HG03103 (cell line): ENCODE measurements around the gene PDE9A.

ENCODE experiments used
- ATAC-seq: cut with Tn5 transposase; IDR thresholded peaks from one replicate; pipeline ENCODE4 v1.9.1; 2021; ENCODE audit warnings: low read depth; ENCODE audit not compliant: unreplicated experiment

PDE9A gene

GRCh38 chr21:42641311-42642218 is 11.9 kb upstream of the PDE9A start:
- ATAC-seq: no peak

- ATAC-seq: no peak
Measured at GRCh38 chr21:42642219-42642745, 11.1 kb upstream of the PDE9A start.

DNA sequence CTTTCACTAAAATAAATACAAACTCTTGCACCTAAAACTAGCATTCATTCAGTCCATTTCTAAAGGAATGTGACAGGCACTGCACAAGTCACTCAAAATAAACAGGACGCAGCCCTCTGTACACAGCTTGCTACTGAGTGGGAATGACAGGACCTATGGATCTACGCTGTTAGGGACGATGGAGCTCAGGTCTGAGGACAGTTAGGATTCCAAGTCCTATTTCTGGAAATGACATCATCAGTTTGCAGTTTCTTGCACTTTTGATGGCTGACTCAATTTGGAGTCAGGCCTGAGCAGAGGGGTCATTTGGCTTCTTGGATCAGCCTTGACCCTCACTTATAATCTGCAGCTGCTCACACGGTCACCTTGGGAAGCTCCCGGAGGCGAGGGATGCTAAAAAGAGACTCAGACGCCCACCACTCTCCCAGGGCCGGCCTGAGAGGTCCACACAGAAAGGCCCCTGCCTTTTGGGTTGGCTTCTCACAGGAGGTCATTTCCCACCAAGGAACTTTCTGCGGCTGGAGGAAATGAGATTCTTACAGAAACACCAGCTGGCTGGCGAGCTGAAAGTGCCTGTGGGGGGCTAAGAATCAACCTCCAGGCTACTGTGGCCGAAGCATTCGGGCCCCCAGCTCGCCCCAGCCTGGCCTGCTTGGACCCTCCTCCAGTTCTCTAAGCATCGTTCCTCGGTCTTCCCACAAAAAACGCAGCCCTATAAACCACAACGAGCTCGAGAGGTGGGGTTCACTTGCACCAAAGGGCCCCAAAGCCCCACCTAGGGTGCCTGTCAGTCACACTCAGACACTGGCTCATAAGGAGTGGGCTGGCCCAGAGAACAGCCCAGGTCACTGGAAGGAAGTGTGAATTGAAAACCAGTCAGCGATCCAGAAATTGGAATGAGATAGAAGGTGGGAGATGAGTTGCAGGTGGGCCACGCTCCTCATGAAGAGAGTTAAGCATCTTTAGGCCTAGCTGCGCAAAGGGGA is 8.9 kb upstream of the PDE9A start:
- no peak for ATAC-seq

DNA sequence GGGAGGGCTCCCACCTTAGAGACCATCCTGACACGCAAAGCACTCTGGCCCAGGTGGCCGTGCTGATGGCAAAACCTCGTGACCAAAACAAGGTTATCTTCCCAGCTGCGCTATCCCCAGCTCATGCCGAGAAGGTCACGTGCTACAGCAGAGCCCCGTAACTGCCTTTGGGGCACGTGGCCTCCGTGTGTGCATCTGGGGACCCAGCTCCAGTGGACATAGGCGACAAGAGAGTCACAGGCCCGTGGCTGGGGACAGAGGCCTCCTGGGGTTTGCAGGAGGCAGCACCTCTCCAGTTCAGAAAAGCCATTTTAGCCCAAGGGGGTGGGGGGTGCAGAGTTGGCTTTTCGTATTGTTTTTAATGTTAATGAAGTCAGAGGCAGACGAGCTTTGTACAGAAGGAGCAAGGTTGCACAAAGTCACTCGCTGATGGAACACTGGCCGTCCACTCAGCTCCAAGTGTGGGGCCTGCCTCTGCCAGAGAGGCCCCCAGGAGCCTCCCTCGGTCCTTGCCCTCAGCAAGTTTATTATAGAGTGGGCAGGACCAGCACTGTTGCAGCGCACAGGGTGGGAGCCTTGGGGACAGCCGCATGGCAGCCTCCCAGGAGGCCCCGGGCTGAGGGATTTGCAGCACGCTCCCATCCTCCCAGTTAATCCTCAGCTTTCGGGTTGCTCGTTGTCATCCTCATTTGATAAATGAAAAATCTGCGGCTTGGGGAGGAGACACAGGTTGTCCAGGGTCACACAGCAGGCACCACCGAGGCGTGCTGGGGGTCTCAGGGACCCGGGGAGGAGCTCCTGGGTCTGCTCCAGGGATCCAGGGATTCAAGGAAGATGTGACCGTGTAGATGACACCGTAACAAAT is 8.0 kb upstream of the PDE9A start:
- ATAC-seq: no peak

GRCh38 chr21:42646076-42646825 is 7.2 kb upstream of the PDE9A start:
- ATAC-seq: no peak

DNA sequence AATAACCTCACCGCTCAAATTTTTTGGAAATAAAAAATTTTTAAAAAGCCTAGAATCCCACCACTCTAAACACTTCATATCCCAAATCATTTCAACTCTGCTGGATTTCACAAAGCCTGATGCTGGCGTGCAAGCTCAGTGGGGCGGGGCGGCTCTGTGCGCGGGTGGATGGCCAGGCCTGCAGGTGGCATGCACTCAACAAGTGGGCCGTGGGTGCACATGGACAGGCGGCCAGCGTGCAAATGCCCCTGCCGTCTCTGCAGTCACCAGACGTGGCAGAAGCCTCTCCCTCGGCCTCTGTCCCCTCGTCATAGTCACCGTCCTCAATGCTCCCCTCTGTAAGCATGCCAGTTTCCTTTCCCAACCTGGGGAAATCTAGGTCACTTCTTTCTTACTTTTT is 6.6 kb upstream of the PDE9A start:
- ATAC-seq: no peak

DNA sequence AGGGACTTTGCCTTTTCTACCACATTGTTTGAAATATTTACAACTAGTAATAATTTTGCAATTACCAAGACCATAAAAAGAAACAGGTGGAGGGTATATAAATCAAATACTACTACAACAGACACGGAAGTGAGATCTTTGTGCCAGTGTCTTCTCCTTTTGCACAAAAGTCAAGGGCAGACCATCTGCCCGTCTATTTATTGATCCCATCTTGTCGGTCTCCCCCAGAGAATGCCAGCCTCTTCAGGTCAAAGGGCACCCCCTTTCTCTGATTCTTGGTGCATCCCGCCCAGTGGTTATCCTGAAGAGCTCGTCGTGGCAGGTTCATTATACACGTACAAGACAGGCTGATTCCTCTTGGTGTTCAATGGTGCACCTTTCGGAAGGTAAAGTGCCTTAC is 4.8 kb upstream of the PDE9A start:
- ATAC-seq: no peak

GRCh38 chr21:42649122-42650032 is 4.0 kb upstream of the PDE9A start:
- ATAC-seq: no peak

DNA sequence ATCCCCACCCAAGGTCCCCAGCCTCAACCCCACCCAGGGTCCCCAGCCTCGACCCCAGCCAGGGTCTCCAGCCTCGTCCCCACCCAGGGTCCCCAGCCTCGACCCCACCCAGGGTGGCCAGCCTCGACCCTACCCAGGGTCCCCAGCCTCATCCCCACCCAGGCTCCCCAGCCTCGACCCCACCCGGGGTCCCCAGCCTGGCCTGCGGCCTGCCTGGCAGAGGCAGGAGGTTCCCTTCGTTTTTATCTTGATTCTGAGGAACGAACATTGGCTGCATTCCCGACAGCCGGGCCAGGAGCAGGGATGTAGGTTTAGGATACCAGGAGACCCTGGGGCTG is 3.4 kb upstream of the PDE9A start:
- no peak for ATAC-seq

DNA sequence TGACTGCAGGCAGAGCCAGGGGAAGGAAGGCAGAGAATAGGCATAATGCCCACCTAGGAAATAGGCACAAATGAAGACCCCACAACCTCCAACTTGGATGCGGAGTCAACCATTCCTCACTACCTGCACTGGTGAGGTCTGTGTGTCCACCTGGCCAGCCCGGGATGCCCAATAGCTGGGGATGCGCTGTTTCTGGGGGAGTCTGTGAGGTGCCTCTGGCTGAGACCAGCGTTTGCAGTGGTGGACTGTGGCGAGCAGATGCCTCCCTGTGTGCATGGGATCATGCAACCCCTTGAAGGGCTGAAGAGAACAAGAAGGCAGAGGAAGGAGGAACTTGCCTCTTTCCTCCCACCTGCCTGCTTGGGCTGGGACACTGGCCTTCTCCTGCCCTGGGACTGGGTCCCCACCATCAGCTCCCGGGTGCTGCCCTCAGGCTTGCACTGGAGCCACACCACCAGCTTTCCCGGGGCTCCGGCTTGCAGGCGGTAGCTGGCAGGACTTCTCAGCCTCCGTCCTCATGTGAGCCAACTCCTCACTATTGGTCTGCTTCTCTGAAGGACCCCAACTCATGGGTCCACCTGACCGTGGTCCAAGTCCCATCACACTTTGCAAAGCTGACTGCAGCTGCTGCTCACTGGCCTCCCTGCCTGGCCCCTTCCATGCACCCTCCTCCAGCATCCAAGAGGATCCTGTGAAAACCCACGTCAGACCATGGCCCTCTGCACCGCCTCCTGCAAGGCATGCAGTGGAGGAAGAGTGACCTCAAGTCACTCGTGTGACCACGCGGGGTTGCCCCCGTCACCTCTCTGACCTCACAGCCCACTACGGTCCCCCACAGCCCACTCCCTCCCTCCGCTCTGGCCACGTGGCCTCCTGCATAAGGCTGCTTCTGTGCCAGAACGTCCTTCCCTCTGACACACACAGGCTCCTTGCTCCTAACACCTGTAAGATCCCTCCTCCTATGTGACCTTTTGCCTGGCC is 2.7 kb upstream of the PDE9A start:
- no peak for ATAC-seq

DNA sequence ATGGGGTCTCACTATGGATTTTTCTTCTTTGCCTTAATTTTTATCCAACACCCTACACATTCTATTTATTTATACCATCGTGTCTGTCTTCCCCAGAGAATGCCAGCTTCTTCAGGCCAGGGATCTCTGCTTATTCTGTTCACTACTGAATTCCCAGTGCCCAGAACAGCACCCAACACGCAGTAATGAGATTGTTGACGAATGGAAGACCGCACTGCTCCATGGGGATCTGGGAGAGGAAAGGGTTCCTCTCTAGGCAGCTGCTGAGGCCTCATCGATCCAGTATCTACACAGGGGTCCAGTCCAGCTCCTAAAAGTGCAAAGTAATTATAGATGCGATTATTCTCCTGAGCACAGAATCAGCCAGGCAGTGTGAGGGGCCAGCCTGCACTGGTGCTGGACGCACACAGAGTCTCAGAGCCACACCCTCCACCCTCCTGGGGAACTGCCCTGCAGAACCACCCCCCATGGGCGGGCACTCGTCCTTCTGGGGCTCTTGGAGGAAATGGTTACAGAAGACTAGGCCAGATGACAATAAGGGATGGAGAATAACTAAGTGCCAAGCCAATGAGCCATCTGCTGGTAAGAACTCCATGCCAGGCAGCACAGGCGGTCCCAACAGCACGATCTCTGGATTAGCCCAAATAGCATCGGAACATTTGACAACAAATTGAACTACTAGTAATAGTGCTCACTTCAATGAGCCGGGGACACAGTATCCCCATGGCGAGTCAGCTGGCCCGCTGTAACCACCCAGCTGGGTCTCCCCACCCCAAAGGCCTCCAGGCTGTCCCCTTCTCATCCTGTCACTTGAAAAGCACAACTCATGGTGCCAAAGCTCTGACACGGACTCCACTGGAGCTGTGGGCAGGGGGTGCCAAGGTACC is 1.7 kb upstream of the PDE9A start:
- ATAC-seq: no peak

DNA sequence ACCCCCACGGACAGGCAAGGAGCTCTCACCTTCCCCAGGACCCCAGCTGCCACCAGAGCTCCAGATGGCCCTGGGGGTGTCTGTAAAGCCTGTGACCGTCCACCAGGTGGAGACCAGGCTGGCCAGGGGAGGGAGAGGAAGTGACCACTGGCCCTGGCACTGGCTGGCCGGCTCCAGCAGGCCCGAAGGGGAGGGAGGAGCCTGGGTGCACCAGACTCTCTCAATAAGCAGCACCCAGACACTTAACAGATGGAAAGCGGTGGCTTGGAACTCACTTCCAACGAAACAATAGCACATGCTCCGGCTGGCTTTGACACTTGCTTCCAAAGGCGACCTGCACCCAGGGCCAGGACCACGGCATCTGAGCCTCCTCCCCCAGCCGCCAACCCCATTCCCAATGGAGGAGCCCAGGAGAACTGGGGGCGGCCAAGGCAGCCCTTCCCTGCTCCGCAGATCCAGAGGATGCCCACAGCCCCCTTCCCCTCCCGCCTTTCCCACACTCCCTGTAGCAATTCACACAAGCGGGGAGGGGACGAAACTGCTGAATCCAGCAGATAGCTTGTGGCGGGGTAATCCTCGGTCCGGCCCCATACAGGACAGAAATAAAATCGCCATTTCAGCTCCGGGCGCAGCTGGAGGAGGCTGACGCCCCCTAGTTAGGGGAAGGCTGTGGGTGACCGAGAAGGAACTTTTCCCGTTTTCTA is 742 bp upstream of the PDE9A start:
- ATAC-seq: no peak

DNA sequence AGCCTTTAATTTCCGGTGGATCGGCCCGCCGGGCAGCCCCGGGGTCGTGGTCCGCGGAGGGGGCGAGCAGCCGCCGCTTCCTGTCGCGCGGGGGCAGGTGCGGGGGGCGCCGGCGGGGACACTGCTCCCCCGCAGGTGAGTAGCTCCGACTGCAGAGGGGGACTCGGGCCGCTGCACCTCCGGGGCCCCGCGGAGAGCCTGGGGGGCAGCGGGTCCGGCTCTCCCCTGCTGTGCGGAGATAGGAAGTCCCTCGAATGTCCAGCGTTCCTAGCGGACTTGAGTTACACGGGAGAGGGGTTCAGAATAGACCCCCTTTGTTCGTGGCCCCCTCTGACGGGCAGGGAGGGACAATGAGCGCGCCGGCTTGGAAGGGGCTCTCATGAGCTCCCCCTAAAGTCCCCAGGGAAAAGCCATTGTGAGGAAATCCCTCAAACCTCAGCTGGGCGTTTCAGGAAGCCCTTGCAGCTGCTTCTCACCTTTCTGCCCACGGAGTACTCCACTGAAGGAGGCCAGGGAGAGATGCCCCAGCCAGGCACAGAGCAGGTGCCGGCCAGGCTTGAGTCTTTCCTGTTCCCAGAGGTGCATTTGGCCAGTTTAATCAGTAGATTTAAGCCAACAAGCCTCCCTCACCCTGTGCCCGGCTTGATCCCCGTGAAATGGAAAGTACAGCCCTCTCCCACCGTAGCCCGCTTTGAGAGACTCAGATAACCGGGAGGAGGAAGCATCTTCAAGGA is 925 bp downstream of the PDE9A start:
- no peak for ATAC-seq

DNA sequence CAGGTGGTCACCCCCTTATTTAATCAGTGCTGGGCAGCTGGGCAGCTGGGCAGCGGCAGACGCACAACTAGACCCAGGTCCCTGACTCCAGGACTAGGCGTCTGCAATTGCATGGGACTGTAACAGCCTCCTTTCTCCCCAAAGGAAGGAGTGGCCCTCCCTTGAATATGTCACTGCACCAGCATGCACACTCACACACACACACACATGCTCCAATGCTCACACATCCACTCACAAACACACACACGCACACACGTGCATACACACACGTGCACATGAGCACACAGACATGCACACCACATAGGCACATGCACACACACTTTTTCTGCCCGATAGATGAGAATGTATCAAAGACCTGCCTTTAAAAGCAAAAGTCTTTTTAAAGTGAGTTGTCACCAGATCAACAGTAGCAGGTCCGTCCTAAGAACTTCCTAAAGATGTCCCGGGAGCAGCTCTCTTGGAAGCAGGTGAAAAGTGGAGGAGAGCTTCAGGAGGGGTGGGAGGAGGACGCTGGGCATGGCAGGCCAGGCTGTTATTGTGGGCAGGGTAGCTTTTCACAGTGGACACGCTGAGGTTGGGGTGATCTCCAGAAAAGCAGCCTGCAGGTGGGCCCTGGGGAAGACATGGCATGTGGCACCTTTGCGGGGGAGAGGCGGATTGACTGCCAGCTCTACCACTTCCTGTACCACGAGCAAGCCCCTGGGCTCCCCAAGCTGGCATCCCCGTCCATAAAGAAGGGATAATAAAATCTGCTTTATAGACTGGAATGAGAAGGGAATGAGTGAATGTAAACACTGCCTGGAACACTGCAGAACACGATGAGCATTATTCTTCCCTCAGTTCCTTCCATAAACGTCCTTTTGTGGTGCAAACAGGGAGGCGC is 1.7 kb downstream of the PDE9A start:
- no peak for ATAC-seq
